Retinal pigment epithelial cell (primary cell): Measurements from ENCODE around the gene TBX15.

Experiments
- DNase-seq: peaks from one replicate; pipeline ENCODE4 v3.0.0-alpha.2; 2010; ENCODE audit warnings: low read depth
- H3K4me3 ChIP-seq: 2 replicates; pipeline ENCODE4 v1.5.1; 2011; ENCODE audit warnings: mild to moderate bottlenecking, low read length, control low read depth, moderate library complexity
- TF ChIP-seq, protein P1 (sequence below): conservative IDR thresholded peaks from 2 replicates; pipeline ENCODE4 v1.5.1; 2011; ENCODE audit warnings: low read depth, low read length, control low read depth, inconsistent platforms

Gene TBX15

DNA sequence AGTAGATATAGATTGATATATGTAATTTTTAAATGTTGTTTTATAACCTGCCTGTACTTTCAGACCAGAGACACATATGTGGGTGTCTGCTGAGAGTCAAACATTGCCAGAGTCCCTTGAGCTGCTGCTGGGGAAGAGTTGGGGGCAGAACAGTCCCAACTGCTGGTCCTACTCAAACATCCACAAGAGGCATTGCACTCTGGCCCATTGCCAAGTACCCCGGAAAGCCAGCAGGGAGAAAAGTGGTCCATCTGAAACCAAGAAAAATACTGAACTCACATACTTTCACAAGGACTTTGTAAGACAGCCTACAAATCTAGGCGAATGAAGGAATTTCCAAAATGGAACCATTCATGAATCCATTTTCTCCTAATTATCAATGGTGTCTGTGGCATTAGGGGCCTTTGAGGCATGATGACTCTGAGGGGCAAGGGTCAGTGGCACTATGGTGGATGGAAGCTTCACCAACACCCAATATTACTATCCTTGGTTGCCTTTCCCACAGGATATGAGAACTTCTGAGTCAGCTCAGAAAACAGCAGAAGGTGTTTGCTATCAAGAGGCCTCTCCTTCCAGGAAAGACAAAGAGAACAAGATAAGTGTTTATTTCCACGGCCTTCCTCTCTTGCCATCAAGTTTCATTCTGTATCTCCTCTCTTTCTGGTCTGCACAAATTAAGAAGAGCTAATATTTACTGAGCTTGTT, 7.3 kb upstream of the TBX15 start:
- TF ChIP-seq, protein P1, sequence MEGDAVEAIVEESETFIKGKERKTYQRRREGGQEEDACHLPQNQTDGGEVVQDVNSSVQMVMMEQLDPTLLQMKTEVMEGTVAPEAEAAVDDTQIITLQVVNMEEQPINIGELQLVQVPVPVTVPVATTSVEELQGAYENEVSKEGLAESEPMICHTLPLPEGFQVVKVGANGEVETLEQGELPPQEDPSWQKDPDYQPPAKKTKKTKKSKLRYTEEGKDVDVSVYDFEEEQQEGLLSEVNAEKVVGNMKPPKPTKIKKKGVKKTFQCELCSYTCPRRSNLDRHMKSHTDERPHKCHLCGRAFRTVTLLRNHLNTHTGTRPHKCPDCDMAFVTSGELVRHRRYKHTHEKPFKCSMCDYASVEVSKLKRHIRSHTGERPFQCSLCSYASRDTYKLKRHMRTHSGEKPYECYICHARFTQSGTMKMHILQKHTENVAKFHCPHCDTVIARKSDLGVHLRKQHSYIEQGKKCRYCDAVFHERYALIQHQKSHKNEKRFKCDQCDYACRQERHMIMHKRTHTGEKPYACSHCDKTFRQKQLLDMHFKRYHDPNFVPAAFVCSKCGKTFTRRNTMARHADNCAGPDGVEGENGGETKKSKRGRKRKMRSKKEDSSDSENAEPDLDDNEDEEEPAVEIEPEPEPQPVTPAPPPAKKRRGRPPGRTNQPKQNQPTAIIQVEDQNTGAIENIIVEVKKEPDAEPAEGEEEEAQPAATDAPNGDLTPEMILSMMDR, result no peak

DNA sequence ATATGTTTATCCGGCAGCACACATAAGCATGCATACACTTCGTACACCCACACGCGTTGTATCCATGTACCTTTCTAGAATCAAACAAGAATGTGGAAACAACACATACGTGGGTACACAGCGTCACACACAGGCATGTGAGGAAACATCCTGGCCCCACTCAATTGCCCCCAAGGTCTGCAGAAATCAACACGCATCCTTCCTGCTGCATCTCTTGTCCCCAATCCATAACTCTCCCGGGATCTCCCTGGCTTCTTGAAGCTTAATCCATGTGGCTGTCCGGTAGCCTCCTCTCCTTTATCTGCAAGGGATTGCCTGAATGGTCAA, 5.5 kb upstream of the TBX15 start:
- H3K4me3 ChIP-seq, result no peak overlapping the region
- TF ChIP-seq, protein P1, result no peak
- DNase-seq, result no peak

More for the DNA sequence above, 7.3 kb upstream of the TBX15 start:
- no peak overlapping the region for H3K4me3 ChIP-seq
- DNase-seq, result no peak

DNA sequence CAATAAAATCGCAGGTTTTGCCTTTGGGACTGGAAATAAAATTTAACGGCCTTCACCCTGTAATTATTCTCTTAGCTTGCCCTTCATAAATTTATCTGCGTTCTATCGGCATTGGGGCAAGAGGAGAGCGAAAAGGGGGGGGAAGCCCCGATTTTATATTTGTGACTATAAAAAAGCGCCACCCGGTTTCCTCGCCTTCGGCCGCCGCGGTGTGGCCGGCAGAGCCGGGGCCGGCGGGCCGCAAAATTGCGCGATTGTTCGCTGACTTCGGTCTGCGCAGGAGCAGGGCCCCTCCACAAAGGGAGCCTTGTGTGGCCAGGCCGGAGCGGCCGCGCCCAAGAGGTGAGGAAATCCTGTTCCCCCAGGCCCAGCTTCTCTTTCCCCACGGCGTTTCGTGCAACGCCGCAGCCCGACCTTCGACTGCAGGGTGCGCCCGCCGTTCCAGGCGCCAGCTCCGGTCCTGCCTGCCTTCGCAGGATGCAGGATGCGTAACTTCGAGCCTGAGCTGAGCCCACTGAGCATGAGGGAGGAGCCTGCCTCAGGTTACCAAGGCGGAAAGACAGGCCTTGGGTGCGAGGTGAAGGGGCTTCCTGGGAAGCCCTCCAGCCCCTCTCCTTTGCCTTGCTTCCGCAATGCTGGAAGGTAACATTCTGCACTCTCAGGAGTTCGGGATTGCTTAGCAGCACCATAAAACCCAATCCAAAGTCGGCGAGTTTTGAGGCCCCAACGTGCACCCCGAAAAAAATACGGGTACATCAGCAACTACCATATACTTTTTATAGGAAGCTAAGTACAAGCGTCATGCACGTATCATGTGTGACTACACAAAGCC, 4.9 kb upstream of the TBX15 start:
- TF ChIP-seq, protein P1, result no peak
- no peak overlapping the region for H3K4me3 ChIP-seq

DNA sequence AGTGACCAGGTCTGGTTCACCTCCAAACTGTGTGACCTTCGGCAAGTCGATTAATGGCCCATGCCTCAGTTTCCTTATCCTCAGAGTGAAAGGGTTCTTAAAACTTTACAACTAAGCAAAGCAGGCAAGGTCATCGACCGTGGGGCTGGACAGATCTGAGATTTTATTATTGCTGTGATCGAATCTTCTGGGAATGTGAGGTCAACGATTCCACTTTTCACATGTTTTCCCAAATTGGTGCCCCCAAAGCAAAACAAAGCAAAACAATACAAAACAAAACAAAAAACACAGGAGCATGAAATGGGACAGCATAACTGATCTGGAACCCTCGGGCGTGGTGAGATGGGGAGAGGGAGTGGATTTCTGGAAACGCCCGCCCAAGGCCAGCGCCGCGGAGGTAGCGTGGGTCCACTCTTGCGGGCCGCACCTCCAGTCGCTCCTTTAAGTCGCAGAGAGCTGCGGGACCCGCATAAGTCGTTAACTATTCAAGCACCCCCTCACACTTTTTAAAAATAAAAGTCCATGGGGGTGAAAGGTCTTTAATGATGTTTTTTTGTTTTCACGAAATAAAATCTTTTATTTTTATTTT, 4.2 kb upstream of the TBX15 start:
- TF ChIP-seq, protein P1, result no peak
- no peak overlapping the region for H3K4me3 ChIP-seq
- DNase-seq, result no peak

More for the DNA sequence above, 4.9 kb upstream of the TBX15 start:
- no peak for DNase-seq

DNA sequence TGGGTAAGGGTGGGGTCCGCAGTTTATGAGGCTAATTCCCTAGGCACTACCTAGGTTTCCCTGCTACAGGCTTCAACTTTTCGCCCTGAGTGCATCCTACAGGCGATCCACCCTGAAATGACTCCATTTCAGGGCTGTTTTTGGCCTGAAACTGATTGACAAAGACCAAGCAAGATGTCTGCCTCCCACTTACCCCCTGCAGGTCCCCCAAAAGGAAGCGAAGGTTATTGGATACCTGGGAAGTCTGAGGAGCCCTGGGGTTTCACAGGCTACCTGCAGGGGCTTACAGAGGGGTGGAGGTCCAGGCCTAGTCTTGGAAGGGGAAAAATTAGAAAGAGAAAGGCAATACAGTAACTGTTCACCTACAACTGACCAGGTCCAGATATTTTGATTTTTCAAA, 3.3 kb upstream of the TBX15 start:
- no peak for DNase-seq
- TF ChIP-seq, protein P1, result no peak

DNA sequence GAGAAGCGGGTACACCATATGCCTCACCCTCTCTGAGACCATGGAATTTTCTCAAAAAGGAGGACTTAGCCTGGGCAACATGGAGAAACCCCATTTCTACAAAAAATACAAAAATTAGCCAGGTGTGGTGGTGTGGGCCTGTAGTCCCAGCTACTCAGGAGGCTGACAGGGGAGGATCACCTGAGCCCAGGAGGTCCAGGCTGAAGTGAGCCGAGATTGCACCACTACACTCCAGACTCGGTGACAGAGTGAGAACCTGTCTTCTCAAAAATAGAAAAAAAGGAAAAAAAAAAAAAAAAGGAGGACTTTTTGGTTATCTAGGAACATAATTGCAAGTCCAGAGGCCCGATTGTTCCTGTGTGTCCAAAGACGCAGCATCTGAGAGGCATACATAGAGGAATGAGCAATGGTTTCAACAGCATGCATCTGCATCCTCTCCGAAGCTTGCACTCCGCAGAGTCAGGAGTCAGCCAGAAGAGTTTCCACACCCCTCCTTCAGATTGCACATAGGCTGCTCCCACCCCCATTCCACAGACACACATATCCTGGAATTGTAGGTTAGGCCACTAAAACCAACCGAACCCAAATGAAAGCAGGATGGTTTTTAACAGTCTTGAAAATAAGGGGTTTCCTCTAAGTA, 2.5 kb upstream of the TBX15 start:
- H3K4me3 ChIP-seq, result no peak overlapping the region
- TF ChIP-seq, protein P1, result no peak
- no peak for DNase-seq

More for the DNA sequence above, 3.3 kb upstream of the TBX15 start:
- H3K4me3 ChIP-seq, result no peak overlapping the region
